NCI-H2227 (cell line): ENCODE measurements around the gene LINC00237.

Experiments used
- DNase-seq: peaks from one replicate; lab custom pipeline; 2025; ENCODE audit not compliant: unreplicated experiment; lab: John Stamatoyannopoulos, UW

The LINC00237 gene

DNA sequence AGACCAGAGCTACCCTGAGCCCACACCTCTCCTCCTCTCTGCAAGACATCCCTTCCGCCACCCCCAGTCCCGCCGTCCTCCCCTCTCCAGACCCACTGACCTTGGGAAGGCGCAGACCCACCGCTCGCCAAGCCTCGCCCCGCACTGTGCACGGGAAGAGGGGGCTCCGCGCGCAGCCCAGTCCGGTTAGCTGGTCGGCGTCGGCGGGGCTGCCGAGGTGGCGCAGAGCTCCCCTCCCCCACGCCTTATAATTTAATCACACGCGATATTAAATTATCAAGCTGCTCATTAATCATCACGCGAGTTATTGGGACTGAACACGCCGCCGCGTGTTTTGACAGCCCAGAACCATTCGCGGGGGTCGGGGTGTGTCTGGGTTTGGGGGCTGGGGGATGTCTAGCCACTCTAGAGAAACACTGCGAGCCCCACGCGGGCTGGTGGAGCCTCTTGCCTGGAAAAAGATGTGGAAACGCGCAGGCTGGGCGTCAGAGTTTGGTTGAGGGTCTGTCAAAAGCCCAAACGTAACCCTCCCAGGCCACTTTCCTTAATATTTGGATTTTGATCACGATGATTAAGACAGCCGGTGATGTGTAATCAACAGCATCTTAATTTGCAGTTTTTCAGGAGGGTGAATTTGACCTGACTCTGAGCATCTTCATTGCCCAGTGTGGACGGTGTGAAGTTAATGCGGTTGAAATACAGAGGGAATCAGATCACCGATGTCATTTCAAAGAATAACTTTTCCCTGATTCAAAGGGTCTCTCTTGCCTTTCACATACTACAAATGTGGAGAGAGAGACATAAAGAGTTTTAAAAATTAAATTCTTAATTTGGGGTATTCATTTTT, at the start of gene LINC00237:
TSS of gene LINC00237 (minus strand) at position 188 of the 847 bp plus-strand sequence.
- no peak for DNase-seq

DNA sequence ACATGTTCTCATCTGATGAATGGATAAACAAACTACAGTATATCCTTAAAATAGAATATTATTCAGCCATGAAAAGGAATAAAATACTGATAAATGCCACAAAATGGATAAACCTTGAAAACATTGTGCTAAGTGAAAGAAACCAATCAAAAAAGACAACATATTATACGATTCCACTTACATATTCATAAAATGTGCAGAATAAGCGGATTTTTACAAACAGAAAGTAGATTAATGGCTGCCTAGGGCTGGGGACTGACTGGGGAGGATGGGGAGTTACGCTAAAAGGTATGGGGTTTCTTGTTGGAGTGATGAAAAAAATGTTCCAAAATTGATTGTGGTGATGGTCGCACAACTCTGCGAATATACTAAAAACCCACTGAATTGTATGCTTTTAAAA, 49.1 kb upstream of the LINC00237 start:
- DNase-seq: no peak

DNA sequence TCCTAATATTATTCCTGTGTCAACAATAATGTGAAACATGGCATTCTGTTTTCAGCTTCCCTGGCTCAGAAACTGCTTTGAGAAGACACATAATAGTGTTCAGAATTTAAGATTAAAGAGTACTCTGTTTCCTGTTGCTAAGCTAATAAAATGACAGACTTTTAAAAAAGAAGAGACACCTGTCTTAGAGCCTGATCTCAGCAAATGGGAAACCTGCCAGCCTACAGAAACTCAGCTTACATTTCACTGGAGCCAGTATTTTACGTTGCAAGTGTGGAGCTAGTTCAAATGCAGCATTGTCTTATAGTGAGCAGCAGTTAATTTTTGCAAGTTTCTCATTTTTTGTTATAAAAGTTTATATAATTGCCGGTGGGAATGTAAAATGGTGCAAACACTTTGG, 48.5 kb upstream of the LINC00237 start:
- no peak for DNase-seq

DNA sequence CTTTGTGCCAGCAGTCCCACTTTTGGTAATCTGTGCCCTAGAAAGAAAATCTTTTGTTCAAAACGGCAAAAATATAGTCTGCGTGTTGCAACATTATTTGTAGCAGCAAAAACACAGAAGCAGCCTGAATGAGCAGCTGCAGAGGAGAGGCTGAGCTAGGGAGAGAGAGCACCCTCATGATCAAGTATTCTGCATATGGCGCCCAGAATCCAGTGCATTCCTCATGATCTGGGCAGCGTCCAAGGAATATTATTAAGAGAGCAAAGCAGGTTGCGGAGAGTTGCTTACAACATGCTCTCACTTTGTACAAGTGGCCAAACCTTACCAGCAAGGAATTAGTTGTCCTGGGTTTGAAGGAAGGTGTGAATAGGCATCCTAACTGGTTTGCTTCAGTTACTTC, 45.6 kb upstream of the LINC00237 start:
- no peak for DNase-seq

DNA sequence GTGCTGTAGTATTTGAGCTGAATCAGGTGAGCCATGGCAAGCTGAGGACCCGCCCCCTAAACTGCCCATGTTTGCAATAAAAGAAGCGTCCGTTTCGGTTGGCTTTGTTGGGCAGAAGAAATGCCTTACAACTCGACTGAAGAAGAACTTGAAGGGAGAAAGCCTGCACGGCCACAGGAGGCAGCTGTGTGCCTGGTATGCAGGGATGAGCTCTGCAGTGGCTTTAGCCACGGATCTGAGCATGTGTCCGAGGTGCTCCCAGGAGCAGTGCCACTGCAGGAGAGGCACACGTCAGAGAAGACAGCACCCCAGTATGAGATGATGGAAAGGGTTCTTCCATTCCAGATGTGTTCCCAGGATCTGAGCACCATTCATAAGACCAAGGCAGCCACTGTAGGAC, 43.2 kb upstream of the LINC00237 start:
- no peak for DNase-seq

DNA sequence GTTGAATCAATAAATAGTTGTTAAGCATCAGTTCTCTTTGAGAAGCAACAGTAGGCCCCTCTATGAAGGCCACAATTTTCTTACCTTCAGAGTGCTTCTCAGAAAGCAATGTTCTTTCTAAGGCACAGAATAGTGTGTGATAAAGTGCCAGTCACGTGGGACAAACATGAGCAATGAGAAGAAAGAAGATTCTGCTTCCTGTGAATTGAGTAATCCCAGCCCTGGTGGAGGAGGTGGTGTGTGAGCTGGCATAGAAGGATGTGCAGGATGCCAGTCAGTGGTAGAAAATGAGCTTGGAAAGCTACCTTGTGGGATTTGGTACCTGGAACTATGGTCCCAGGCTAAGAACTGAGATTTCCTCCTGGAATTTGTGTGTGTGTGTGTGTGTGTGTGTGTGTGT, 41.4 kb upstream of the LINC00237 start:
- DNase-seq: no peak

DNA sequence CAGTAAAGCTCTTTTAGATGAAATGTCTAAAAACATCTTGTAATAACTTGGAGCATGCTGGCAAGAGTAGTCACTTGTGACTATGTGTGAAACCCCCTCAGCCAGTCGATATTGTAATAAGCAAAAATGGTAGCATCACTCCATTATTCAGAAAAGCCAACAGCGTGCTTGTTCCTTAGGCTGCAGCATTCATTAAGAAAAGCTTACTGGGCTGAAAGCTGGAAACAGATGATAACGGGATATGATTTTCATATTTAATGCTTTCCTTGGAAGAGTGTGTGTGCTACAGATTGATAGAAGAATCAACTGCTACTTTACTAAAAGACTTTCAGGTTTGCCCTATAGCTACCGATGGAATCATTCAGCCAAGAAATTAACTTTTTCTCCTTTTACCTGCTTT, 40.1 kb upstream of the LINC00237 start:
- DNase-seq: no peak

DNA sequence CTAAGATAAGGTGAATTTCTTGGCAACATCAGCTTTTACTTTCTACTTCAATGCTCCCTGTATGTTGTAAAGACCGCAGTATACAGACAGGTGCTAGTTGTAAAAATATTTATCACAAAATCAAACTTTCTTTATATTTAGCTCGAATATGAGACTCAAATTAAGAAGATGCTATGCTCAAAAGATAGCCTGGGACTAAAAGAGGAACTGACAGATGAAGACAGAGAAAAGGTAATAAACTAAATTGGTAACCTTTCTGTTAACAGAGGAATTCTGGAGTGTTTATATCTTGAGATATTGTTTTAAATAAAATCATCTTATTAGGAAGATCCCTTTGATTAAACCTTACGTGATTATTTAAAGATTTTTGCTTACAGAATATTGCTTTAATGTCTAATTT, 39.3 kb upstream of the LINC00237 start:
- no peak for DNase-seq

DNA sequence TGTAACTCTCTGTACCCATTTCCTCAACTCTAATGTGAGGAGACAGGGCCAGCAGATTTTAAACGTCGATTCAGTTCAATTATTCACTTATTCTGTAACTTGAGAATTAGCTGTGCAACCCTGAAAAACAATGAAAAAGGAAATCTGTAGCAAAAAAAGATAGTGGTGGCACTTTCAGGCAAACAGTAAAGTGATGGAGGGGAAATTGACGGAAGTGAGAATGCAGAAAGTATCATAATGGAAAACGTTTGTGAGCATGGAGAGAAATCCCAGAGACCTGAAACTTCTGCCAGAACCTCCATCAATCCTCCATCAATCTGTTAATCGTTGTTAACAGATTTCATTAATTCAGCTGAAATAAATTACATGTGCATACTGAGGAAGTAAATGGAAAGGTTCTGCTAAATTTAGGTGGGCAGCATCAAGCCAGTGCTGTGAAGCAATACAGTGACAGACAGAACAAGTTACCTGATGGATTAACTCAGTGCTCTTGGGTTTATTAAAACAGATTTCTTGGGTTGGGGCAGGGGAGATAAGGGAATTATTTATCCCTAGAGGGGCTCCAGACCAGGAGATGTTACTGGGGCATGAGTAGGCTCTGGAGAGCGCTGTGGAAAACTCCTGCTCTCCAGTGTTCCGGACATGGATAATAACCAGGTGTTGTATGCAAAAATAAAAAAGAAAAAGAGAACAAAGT, 37.2 kb upstream of the LINC00237 start:
- no peak for DNase-seq

DNA sequence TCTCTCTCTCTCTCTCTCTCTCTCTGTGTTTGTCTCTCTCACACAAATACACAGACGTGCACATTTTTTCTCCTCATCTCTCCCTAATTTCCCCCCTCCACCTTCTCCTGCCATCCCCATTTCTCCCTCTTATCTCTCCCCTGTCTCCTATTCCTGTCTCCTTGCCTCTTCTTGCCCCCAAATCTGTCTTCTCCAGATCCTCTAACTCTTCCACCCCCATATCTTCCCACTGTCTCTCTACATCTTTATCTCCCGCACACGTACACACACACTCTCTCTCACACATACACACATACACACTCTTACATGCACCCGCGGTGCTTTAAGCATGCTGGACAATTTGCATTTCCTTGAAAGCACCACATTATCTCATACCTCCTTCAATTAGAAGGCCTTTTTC, 35.7 kb upstream of the LINC00237 start:
- DNase-seq: no peak

DNA sequence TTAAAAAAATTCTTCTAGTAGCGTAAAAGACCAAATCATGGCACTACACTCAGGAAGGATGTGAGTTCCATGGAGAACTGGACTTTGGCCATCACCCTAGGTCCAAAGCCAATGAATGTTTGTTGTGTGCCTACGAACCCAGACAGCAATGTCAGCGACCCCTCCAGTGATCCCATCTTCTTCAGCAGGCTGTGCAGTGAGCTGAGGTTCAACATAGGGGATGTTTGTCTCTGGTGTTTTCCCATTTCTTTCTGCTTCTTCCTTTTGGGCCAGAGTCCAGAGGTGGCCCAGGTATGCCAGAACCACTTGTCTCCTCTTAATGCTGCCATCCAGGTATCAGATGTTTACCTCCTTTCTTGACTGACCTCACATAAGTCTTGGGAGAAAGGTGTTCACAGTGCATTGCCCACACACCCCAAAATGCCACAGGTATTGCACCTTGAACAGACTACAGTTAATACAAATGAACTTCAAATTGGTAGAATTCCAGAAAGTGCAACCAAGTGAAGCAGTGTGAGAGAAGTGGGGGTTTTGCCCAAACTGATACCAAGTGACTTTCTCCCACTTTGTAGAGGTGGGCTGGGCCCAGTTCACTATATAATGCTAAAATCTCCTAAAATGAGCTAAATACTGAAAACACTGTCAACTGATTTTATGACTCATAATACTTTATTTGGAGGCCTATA, 33.9 kb upstream of the LINC00237 start:
- DNase-seq: no peak

DNA sequence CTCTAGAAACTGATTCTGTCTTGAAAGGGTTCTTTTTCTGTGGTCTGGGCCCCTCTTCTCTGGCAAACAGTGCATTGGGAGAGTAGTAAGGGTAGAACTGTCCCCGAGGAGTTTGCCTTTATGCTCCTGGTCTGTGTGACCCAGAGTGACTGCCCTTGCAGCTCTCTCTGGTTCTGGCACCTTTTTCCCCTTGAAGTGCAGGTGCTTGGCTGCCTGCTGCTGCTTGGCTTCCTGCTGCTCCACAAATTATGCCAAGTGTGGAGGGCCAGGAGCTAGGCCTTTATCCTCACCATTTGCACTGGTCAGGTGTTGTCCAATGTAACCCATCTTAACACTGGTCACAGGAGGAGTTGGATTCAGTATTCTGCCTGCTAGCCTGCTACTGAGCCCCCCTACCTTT, 30.9 kb upstream of the LINC00237 start:
- DNase-seq: no peak

DNA sequence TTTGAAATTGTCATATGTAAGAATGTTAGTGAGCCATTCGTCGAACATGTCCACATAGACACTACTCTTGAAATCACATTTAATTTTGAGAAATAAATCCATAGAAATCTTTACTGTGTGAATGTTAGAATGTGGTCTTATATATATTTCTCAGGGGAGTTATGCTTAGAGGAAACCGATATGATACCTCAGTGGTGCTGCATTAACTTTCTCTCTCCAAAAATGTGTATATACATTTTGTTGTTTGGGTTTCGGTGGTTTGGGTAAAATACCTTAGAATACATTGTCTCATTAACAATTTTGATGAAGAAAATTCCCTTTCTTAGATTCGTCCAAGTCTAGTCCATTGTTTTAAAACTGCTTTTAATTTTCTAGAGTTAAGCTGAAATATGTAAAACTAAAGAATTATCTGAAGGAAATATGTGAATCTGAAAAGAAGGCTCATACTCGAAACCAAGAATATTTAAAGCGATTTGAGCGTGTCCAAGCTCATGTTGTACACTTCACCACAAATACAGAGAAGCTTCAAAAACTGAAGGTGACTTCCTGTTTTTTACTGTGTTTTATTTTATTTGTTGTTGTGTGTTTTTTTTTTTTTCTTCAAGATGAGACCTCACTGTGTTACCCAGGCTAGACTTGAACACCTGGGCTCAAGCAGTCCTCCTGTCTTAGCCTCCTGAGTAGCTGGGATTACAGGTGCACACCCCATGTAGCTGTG, 30.0 kb upstream of the LINC00237 start:
- DNase-seq: no peak

DNA sequence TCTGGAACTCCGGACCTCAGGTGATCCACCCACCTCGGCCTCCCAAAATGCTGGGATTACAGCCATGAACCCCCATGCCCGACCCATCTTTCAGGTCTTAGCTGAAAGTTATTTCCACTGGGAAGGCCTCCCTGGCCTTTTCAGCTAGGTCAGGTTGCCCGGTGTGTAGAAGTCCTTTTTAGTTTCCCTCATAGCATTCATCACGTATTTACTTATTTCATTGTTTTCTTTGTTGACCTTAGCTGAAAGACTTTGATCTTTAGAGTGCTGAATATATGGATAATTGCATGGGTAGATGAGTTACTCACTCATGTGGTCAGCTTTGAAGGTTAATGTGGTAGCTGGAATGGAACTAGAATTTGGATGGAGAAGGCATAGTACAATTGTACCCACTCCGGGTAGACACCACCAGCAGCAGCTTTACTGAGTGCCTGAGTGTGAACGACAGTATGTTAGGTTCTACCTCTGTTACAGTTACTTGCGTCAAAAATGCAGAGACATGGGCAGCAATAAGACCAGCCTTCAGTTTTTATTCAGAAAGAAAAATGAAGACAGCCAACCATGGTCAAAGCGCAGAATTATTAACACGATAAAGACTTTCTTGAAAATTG, 28.8 kb upstream of the LINC00237 start:
- DNase-seq: no peak

DNA sequence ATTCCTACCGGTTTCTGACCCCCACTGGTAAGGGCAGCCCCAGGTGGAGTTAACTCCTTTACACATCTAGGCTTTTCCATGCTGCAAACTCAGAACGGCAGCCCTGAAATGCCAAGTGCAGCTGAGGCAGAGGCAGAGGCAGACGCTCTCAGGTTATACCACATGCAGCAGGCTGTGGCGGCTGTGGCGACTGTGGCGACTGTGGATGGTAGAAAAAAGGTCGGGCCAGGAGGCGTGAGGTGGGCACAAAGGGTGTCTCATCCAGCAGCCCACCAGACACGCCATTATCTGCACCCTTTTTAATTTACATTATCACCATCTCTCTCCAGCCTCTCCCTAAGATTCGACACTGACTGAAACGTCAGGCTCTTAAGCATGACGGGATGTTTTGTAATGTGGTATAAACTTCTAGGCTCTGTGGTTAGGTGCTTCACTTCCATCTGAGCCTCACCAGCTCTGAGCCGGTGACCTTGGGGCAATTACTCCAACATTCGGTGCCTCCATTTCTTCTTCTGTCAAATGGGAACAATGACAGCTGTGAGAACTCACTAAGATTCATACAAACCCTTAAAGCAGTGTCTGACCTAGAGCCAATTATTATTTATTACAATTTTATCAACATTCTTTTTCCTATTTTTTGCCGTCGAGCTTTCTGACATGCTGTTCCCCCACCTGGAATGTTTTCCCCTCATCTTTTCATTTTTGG, 27.9 kb upstream of the LINC00237 start:
- no peak for DNase-seq

DNA sequence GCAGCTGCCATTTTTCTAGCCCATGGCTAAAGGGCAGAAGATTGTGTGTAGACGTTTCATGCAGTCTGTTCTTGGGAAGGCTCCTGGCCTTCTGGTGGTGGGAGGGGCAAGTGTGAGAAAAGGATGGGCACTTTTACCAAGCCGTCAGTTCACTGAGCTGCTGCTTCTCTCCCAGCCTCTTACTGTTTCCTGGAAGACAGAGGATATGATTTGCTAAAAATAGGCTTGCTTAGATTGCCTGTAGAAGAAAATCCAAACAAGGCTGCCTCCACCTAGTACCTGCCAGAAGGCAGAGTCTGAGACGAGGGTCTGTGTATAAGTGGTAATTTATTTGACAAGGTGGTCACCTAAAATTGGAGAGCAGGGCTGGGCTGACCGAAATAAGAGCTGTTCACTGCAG, 27.2 kb upstream of the LINC00237 start:
- no peak for DNase-seq

DNA sequence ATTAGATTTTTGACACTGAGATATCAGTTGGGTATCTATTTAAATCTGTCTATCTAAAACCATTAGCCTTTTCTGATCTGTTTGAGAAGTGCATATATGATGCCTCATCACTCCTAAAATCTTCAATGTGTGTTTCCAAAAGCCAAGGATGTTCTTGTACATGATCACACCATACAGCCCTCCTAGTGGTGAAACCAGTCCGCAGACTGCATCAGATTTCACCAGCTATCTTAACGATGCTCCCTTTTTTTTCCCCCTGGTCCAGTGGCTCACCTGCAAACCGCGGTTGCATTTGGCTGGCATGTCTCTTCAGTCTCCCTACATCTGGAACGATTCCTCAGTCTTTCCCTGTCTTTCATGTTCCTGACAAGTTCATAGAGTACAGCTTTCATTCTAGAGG, 23.7 kb upstream of the LINC00237 start:
- no peak for DNase-seq

DNA sequence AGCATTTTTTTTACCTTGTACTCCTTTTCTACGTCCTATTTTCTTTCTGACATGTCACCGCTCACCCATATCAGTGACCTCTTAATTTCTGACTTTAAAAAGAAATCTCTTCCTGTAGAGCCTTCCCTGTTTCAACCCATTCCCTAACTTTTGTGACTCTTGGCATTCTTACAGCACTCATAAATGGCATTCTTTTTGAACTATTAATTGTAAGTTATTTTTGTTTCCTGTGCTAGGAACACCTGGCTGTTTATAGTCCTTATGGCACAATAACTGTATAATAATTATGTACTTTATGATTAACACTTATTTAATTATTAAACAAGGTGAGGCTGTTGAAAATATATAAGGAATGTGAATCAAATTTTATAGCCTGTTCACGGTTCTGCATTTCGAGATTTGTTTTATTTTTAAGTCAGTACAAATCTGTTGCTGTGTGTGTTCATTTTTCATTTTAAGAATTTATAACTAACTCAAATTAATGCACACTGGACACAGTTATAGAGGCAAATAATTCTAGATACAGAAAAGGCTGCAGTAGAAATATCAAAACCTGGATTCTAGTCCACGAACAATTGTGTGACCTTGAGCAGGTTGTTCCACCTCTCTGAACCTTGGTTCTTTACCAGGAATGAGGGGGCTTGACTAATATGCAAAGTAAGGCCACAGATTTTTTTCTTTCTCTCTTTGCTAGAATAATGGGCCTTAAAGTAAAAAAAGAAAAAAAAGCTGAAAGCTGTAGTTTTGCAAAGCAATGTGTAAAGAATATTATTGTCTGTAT, 21.2 kb upstream of the LINC00237 start:
- no peak for DNase-seq

DNA sequence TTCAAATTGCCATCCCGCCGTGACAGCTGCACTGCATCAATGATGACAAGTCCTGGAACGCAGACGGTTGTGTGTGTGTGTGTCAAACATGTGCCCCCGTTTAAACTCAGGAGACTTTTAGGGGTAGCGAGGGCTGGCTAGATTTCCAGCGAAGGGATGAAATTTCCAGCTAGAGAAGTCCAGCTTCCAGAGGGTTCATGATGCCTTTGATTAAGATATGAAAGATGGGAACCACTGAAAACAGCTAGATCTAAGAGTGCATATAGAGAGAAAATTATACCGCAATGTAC, 20.4 kb upstream of the LINC00237 start:
- no peak for DNase-seq
